ENCODE results near the gene CUTA. TPM values are rescaled to one million over a fixed set of nuclear protein-coding genes. Genes with fewer than 3 reads are reported as not detected.

The CUTA gene
- polyA plus RNA-seq, 3 donors: 226 to 254 (median 240) TPM

- DNase-seq (ENCODE audit: extremely low read depth in 1 of 11, low read depth in 9 of 11, low spot score in 4 of 11): no peak
These were observed 12.4 kb upstream of the CUTA start for GRCh38 chr6:33430334-33430733.

- no peak for DNase-seq (ENCODE audit: extremely low read depth in 1 of 11, low read depth in 9 of 11, low spot score in 4 of 11)
These were observed 11.8 kb upstream of the CUTA start for GRCh38 chr6:33429750-33430052.

GRCh38 chr6:33428966-33429749 lies 11.3 kb upstream of the CUTA start:
- DNase-seq (ENCODE audit: extremely low read depth in 1 of 11, low read depth in 9 of 11, low spot score in 4 of 11): no peak

GRCh38 chr6:33428224-33428965 lies 10.5 kb upstream of the CUTA start:
- DNase-seq (ENCODE audit: extremely low read depth in 1 of 11, low read depth in 9 of 11, low spot score in 4 of 11): no peak

- DNase-seq (ENCODE audit: extremely low read depth in 1 of 11, low read depth in 9 of 11, low spot score in 4 of 11): no peak
These were observed 9.8 kb upstream of the CUTA start for GRCh38 chr6:33427585-33428223.

GRCh38 chr6:33426590-33427511 lies 8.9 kb upstream of the CUTA start:
- no peak for DNase-seq (ENCODE audit: extremely low read depth in 1 of 11, low read depth in 9 of 11, low spot score in 4 of 11)

GRCh38 chr6:33425668-33426577 lies 8.0 kb upstream of the CUTA start:
- DNase-seq (ENCODE audit: extremely low read depth in 1 of 11, low read depth in 9 of 11, low spot score in 4 of 11): peak in 8 of 11 donors; percentile 52 to 80 (median 73)

- no peak for DNase-seq (ENCODE audit: extremely low read depth in 1 of 11, low read depth in 9 of 11, low spot score in 4 of 11)
These were observed 7.2 kb upstream of the CUTA start for GRCh38 chr6:33424855-33425667.

GRCh38 chr6:33423777-33424176 lies 5.9 kb upstream of the CUTA start:
- no peak for DNase-seq (ENCODE audit: extremely low read depth in 1 of 11, low read depth in 9 of 11, low spot score in 4 of 11)

- DNase-seq (ENCODE audit: extremely low read depth in 1 of 11, low read depth in 9 of 11, low spot score in 4 of 11): no peak
These were observed 3.4 kb upstream of the CUTA start for GRCh38 chr6:33421344-33421643.

GRCh38 chr6:33420491-33421343 lies 2.8 kb upstream of the CUTA start:
- DNase-seq (ENCODE audit: extremely low read depth in 1 of 11, low read depth in 9 of 11, low spot score in 4 of 11): no peak

GRCh38 chr6:33419580-33420490 lies 1.9 kb upstream of the CUTA start, which contains the start of gene SYNGAP1:
Gene SYNGAP1, plus strand, starts transcription at chr6:33420065. Its CDS starts 200 bp downstream, at chr6:33420265.
- DNase-seq (ENCODE audit: extremely low read depth in 1 of 11, low read depth in 9 of 11, low spot score in 4 of 11): peak in 2 of 11 donors; percentile 58 to 66

- no peak for DNase-seq (ENCODE audit: extremely low read depth in 1 of 11, low read depth in 9 of 11, low spot score in 4 of 11)
These were observed 884 bp upstream of the CUTA start for GRCh38 chr6:33418690-33419291.

GRCh38 chr6:33417128-33417902 lies 592 bp downstream of the CUTA start:
- DNase-seq (ENCODE audit: extremely low read depth in 1 of 11, low read depth in 9 of 11, low spot score in 4 of 11): no peak

Measured in renal cortex interstitium (tissue), 11 donors.